HepG2 (cell line): Measurements from ENCODE around the gene PSMB10. TPM values are rescaled to one million over a fixed set of nuclear protein-coding genes. Genes with fewer than 3 reads are reported as not detected.

Source experiments
- ARNTL ChIP-seq: sonication (generic); formaldehyde crosslinking; IDR thresholded peaks from 2 replicates; pipeline ENCODE4 v1.4.0; 2020; ENCODE audit warnings: mild to moderate bottlenecking, missing genetic modification reagents
- ETV5 ChIP-seq: IDR thresholded peaks from 2 replicates; pipeline ENCODE4 v1.6.1; 2018; ENCODE audit warnings: missing biosample characterization, missing genetic modification reagents, inconsistent platforms, borderline replicate concordance
- FOXK1 ChIP-seq: sonication (generic); formaldehyde crosslinking; IDR thresholded peaks from 2 replicates; pipeline ENCODE4 v1.4.0; 2020; ENCODE audit warnings: low read depth, missing genetic modification reagents, borderline replicate concordance
- HOXA7 ChIP-seq: sonication (generic); formaldehyde crosslinking; IDR thresholded peaks from 2 replicates; pipeline ENCODE4 v1.8.1; 2022; ENCODE audit warnings: mild to moderate bottlenecking, missing genetic modification reagents, moderate library complexity
- MLX ChIP-seq: IDR thresholded peaks from 2 replicates; pipeline ENCODE4 v1.6.1; 2016
- NBN ChIP-seq: fragments of 450-650 bp; conservative IDR thresholded peaks from 2 replicates; pipeline ENCODE4 v1.6.1; 2017
- NFYC ChIP-seq: IDR thresholded peaks from 2 replicates; pipeline ENCODE4 v1.6.1; 2016; ENCODE audit warnings: missing genetic modification reagents, missing compliant biosample characterization
- SRF ChIP-seq: IDR thresholded peaks from 2 replicates; pipeline ENCODE4 v1.6.1; 2011; ENCODE audit warnings: mild to moderate bottlenecking, low read depth, low read length, moderate library complexity
- TCF12 ChIP-seq, 2 experiments: fragments of 450-650 bp in 1 of 2; sonication (generic) in 1 of 2; formaldehyde crosslinking in 1 of 2; IDR thresholded peaks; 2 replicates each; pipeline versions ENCODE4 v1.6.1 to v1.8.0; 2017 to 2022; ENCODE audit warnings: antibody characterized with exemption in 1 of 2, mild to moderate bottlenecking in 1 of 2, missing genetic modification reagents in 1 of 2, moderate library complexity in 1 of 2
- TOPORS ChIP-seq: sonication (generic); formaldehyde crosslinking; IDR thresholded peaks from 2 replicates; pipeline ENCODE4 v1.8.0; 2023; ENCODE audit warnings: mild to moderate bottlenecking, missing genetic modification reagents
- ZBED4 ChIP-seq: sonication (generic); formaldehyde crosslinking; IDR thresholded peaks from 2 replicates; pipeline ENCODE4 v1.4.0; 2020; ENCODE audit warnings: missing genetic modification reagents, borderline replicate concordance
- ZBTB20 ChIP-seq: sonication (generic); formaldehyde crosslinking; IDR thresholded peaks from 2 replicates; pipeline ENCODE4 v1.8.1; 2023; ENCODE audit warnings: missing genetic modification reagents, low read depth, mild to moderate bottlenecking, borderline replicate concordance
- ZNF367 ChIP-seq: sonication (generic); formaldehyde crosslinking; IDR thresholded peaks from 2 replicates; pipeline ENCODE4 v1.4.0; 2020; ENCODE audit warnings: missing genetic modification reagents, borderline replicate concordance
- polyA plus RNA-seq, 8 experiments: library from polyadenylated mRNA; depleted of rRNA in 3 of 8; stranded (reverse) in 7 of 8; unstranded in 1 of 8; fragments of >200 nt; fragmentation: Illumina TruSeq in 4 of 8; extraction: Trizol in 4 of 8; gene quantifications; 2 replicates each; pipeline versions ENCODE4 v1.2.1 to v1.2.3, GENCODE V29; 2011 to 2016; ENCODE audit warnings: low read depth in 4 of 8, missing spikeins in 1 of 8, mixed read lengths in 1 of 8; ENCODE audit not compliant: insufficient read depth in 1 of 8
- total RNA-seq, 5 experiments: library from RNA; depleted of rRNA; stranded (reverse); fragments of >200 nt; fragmentation: Illumina TruSeq; extraction: Trizol; gene quantifications; 2 replicates each; pipeline ENCODE4 v1.2.3, GENCODE V29; 2016; ENCODE audit warnings: low read depth in 1 of 5
- TF ChIP-seq, protein P1 (sequence below), 2 experiments: sonication (generic) in 1 of 2; formaldehyde crosslinking in 1 of 2; IDR thresholded peaks; 2 replicates each; pipeline versions ENCODE4 v1.4.0 to v1.6.1; 2016 to 2020; ENCODE audit warnings: borderline replicate concordance in 1 of 2, low read depth in 1 of 2, mild to moderate bottlenecking in 1 of 2, missing genetic modification reagents in 1 of 2
- TF ChIP-seq, protein P2 (sequence below): sonication (generic); formaldehyde crosslinking; conservative IDR thresholded peaks from 2 replicates; pipeline ENCODE4 v1.4.0; 2020; ENCODE audit warnings: missing genetic modification reagents
- TF ChIP-seq, protein P3 (sequence below): sonication (generic); formaldehyde crosslinking; IDR thresholded peaks from 2 replicates; pipeline ENCODE4 v1.4.0; 2020; ENCODE audit warnings: mild to moderate bottlenecking, missing genetic modification reagents

PSMB10 gene
- total and polyA plus RNA-seq, 2 of the 13 experiments (the other 11 are each of a cell fraction or from before 2014, with no cell fraction given), result 12.7 to 65.9 TPM

DNA sequence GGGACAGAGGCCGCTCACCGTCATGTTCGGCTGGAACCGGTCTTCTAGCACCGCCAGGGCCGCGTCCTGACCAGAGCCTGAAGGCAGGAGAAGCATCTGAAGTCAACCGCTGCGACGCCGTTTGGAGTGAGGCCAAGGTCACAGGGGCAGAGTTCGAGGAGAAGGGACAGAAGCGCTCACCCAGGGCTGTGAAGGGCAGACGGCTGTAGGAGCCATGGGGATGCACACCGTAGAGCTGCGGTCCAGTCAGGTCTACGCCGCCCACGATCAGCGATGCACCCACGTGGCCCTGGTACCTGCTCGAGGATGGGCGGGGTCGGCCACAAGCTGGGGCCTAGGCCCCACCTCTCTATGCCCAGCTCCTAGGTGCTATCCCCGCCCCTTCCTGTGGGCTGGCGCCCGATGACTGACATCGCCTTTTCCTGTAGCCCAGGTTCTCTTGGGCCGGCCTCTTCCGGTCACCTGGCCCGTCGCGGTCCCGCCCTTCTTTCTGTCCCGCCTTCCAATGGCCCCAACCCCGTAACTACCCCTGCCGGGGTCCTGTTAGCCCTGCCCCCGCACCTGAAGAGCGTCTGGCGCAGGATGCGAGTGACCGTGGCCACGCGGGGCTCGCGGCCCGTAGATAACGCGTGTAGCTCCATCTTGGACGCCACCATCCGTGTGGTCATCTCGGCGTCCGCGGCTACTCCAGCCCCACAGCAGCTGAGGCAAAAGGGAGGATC lies 1.1 kb downstream of the PSMB10 start (continued):
- TF ChIP-seq, protein P1, sequence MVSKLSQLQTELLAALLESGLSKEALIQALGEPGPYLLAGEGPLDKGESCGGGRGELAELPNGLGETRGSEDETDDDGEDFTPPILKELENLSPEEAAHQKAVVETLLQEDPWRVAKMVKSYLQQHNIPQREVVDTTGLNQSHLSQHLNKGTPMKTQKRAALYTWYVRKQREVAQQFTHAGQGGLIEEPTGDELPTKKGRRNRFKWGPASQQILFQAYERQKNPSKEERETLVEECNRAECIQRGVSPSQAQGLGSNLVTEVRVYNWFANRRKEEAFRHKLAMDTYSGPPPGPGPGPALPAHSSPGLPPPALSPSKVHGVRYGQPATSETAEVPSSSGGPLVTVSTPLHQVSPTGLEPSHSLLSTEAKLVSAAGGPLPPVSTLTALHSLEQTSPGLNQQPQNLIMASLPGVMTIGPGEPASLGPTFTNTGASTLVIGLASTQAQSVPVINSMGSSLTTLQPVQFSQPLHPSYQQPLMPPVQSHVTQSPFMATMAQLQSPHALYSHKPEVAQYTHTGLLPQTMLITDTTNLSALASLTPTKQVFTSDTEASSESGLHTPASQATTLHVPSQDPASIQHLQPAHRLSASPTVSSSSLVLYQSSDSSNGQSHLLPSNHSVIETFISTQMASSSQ (IDR thresholded peaks at IDR 0.05; ENCODE audit: low read depth), result no peak
- TF ChIP-seq, protein P1 (CRISPR knock-in tag; IDR thresholded peaks at IDR 0.05; ENCODE audit: borderline replicate concordance), result peak; percentile 81; the same call in 1 of the 2 replicates
- peak; percentile 76 for TF ChIP-seq ETV5 (CRISPR knock-in tag)
- TF ChIP-seq, protein P2, sequence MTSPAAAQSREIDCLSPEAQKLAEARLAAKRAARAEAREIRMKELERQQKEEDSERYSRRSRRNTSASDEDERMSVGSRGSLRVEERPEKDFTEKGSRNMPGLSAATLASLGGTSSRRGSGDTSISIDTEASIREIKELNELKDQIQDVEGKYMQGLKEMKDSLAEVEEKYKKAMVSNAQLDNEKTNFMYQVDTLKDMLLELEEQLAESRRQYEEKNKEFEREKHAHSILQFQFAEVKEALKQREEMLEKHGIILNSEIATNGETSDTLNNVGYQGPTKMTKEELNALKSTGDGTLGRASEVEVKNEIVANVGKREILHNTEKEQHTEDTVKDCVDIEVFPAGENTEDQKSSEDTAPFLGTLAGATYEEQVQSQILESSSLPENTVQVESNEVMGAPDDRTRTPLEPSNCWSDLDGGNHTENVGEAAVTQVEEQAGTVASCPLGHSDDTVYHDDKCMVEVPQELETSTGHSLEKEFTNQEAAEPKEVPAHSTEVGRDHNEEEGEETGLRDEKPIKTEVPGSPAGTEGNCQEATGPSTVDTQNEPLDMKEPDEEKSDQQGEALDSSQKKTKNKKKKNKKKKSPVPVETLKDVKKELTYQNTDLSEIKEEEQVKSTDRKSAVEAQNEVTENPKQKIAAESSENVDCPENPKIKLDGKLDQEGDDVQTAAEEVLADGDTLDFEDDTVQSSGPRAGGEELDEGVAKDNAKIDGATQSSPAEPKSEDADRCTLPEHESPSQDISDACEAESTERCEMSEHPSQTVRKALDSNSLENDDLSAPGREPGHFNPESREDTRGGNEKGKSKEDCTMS (CRISPR knock-in tag), result no peak; the same call in 1 of the 2 replicates
- TF ChIP-seq TOPORS (CRISPR knock-in tag), result no peak; the same call in none of the 2 replicates
- TF ChIP-seq NBN, result no peak
- peak; percentile 69 for TF ChIP-seq NFYC (CRISPR knock-in tag)
- TF ChIP-seq SRF, result no peak
- TF ChIP-seq ZNF367 (CRISPR knock-in tag), result peak; percentile 84; the same call in 1 of the 2 replicates
- TF ChIP-seq, protein P3, sequence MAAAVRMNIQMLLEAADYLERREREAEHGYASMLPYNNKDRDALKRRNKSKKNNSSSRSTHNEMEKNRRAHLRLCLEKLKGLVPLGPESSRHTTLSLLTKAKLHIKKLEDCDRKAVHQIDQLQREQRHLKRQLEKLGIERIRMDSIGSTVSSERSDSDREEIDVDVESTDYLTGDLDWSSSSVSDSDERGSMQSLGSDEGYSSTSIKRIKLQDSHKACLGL (CRISPR knock-in tag), result peak; percentile 100
- TF ChIP-seq ZBTB20, result peak; percentile 73; the same call in 1 of the 2 replicates
- TF ChIP-seq TCF12 (IDR thresholded peaks at IDR 0.05), result no peak
- peak; percentile 52; the same call in 1 of the 2 replicates for TF ChIP-seq TCF12 (CRISPR knock-in tag; IDR thresholded peaks at IDR 0.05)
- TF ChIP-seq HOXA7 (CRISPR knock-in tag), result no peak
- 0 out of 2 replicates have a peak, but pooled peaks have one; percentile 46 for TF ChIP-seq FOXK1
- TF ChIP-seq ZBED4, result no peak
- TF ChIP-seq ARNTL (CRISPR knock-in tag), result peak; percentile 65; the same call in 1 of the 2 replicates
- TF ChIP-seq MLX (CRISPR knock-in tag), result no peak; the same call in 1 of the 2 replicates
